Esophagus squamous epithelium (tissue), 4 donors: ENCODE measurements around the gene UBXN10.

Experiments used
- POLR2A ChIP-seq, 4 donors: fragments of 450-650 bp; IDR thresholded peaks; one replicate each; pipeline ENCODE4 v1.6.1; 2017; ENCODE audit warnings: antibody characterized with exemption in 4 of 4, mild to moderate bottlenecking in 4 of 4, moderate library complexity in 3 of 4
- TF ChIP-seq, protein P1 (sequence below), 6 experiments: fragments of 450-650 bp in 4 of 6; fragments of 200-600 bp in 2 of 6; sonication (generic) in 2 of 6; IDR thresholded peaks; one replicate each; pipeline ENCODE4 v1.5.1; 2016 to 2019; ENCODE audit warnings: antibody characterized with exemption in 6 of 6, mild to moderate bottlenecking in 4 of 6, moderate library complexity in 4 of 6

DNA sequence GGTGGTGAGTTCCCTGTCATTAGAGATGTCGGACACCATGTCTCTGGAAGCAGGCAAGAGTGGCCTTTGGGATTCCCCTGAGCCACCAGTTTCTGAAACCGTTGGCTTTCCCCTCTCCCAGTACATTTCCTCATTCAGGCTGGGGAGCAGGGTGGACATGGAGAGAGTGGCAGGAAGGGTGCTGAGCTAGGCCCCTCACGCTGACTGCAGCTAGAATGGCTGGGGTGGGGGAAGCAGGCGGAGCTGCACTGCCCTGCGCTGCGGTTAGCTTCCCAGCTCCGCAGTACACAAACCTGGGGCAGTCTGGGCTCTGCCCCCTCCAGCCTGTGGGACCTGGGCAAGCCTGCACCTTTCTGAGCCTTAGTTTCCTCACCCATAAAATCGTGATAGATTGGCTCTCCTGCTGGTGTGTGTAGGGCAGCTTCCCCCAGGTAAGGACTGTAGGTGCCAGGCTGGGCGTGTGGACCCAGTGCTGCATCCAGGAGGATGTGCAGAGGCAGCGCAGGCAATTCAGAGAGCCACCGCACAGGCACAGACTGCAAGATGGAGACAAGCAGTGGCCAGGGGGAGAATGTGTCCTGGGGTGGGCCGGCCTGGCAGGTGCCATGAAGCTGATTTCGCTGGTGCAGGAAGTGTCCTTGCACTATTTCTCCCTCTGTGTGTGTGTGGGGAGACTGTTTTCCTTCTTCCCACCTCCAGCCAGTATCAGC, 43.7 kb upstream of the UBXN10 start:
- TF ChIP-seq, protein P1, sequence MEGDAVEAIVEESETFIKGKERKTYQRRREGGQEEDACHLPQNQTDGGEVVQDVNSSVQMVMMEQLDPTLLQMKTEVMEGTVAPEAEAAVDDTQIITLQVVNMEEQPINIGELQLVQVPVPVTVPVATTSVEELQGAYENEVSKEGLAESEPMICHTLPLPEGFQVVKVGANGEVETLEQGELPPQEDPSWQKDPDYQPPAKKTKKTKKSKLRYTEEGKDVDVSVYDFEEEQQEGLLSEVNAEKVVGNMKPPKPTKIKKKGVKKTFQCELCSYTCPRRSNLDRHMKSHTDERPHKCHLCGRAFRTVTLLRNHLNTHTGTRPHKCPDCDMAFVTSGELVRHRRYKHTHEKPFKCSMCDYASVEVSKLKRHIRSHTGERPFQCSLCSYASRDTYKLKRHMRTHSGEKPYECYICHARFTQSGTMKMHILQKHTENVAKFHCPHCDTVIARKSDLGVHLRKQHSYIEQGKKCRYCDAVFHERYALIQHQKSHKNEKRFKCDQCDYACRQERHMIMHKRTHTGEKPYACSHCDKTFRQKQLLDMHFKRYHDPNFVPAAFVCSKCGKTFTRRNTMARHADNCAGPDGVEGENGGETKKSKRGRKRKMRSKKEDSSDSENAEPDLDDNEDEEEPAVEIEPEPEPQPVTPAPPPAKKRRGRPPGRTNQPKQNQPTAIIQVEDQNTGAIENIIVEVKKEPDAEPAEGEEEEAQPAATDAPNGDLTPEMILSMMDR (IDR thresholded peaks at IDR 0.05): no peak
- no peak for TF ChIP-seq POLR2A (IDR thresholded peaks at IDR 0.05)
